GM19468 (cell line): Measurements from ENCODE around the gene C22orf23.

ENCODE experiments used
- ATAC-seq: cut with Tn5 transposase; IDR thresholded peaks from one replicate; pipeline ENCODE4 v1.9.1; 2021; ENCODE audit warnings: mild to moderate bottlenecking, moderate library complexity, moderate number of reproducible peaks; ENCODE audit not compliant: unreplicated experiment; ENCODE audit errors: extremely low read depth

Gene C22orf23

GRCh38 chr22:37929390-37929789 is 24.0 kb downstream of the C22orf23 start:
- ATAC-seq, result no peak

- ATAC-seq, result no peak
These were observed 25.8 kb downstream of the C22orf23 start for GRCh38 chr22:37927637-37927936.

- no peak for ATAC-seq
These were observed 26.4 kb downstream of the C22orf23 start for GRCh38 chr22:37926771-37927636.

- ATAC-seq, result no peak
These were observed 27.0 kb downstream of the C22orf23 start for GRCh38 chr22:37926358-37926757.

GRCh38 chr22:37925767-37926166 is 27.6 kb downstream of the C22orf23 start:
- no peak for ATAC-seq

- ATAC-seq, result no peak
These were observed 28.1 kb downstream of the C22orf23 start for GRCh38 chr22:37925330-37925729.

- no peak for ATAC-seq
These were observed 28.9 kb downstream of the C22orf23 start for GRCh38 chr22:37924386-37925065.

GRCh38 chr22:37923927-37924326 is 29.5 kb downstream of the C22orf23 start:
- ATAC-seq, result no peak

GRCh38 chr22:37922191-37922590 is 31.2 kb downstream of the C22orf23 start:
- no peak for ATAC-seq

GRCh38 chr22:37920126-37920525 is 33.3 kb downstream of the C22orf23 start:
- no peak for ATAC-seq

GRCh38 chr22:37918580-37919270 is 34.7 kb downstream of the C22orf23 start:
- ATAC-seq, result no peak

- ATAC-seq, result no peak
These were observed 35.4 kb downstream of the C22orf23 start for GRCh38 chr22:37917874-37918548.

- ATAC-seq, result no peak
These were observed 37.1 kb downstream of the C22orf23 start for GRCh38 chr22:37916311-37916710.

GRCh38 chr22:37913233-37913721 is 40.1 kb downstream of the C22orf23 start:
- ATAC-seq, result no peak

- ATAC-seq, result no peak
These were observed 41.2 kb downstream of the C22orf23 start for GRCh38 chr22:37912171-37912570.

- no peak for ATAC-seq
These were observed 41.7 kb downstream of the C22orf23 start for GRCh38 chr22:37911697-37912096.

GRCh38 chr22:37910890-37911672 is 42.3 kb downstream of the C22orf23 start:
- no peak for ATAC-seq

GRCh38 chr22:37909766-37910165 is 43.6 kb downstream of the C22orf23 start:
- ATAC-seq, result no peak

- ATAC-seq, result no peak
These were observed 46.1 kb downstream of the C22orf23 start for GRCh38 chr22:37907036-37907954.
